Activated naive CD8-positive, alpha-beta T cell treated with anti-CD3 and anti-CD28 coated beads, Interleukin-2, amount 50 U/mL, for 24 hours (primary cell): ENCODE results near the gene USP37.

Source experiments
- ATAC-seq: fragments of 150-1000 bp; cut with Tn5 transposase; one replicate; pipeline ENCODE4 v1.10.0; 2021
- DNase-seq: peaks from one replicate; pipeline ENCODE4 v3.0.0; 2021
- H3K27ac Mint-ChIP-seq: one replicate; pipeline ENCODE4 v1.8.0; 2021; ENCODE audit warnings: mild to moderate bottlenecking, mixed read lengths
- H3K27me3 Mint-ChIP-seq: one replicate; pipeline ENCODE4 v1.8.0; 2021; ENCODE audit warnings: mixed read lengths
- H3K36me3 Mint-ChIP-seq: one replicate; pipeline ENCODE4 v1.8.0; 2021; ENCODE audit warnings: low read depth, mixed read lengths
- H3K4me1 Mint-ChIP-seq: one replicate; pipeline ENCODE4 v1.8.0; 2021; ENCODE audit warnings: mixed read lengths
- H3K4me3 Mint-ChIP-seq: one replicate; pipeline ENCODE4 v1.8.0; 2021; ENCODE audit warnings: mild to moderate bottlenecking, moderate library complexity, mixed read lengths
- H3K9me3 Mint-ChIP-seq: one replicate; pipeline ENCODE4 v1.8.0; 2021; ENCODE audit warnings: mixed read lengths

Gene USP37

DNA sequence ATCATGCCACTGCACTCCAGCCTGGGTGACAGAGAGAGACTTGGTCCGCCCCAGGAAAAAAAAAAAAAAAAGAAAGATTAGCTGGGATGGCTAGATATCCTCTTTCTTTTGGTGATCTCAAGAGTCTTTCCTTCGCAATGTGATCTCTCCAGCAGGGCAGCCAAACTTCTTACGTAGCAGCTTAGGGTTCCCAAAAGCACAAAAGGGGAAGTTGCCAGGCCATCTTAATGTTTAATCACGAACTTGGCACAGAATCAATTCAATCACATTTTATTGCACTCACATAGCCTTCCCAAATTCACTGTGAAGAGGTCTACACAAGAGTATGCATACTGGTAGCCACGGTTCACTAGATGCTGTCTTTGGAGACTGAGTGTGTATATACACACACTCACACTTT is 96.2 kb downstream of the USP37 start:
- H3K27me3 Mint-ChIP-seq: no peaks in the 10 kb centered on the region

DNA sequence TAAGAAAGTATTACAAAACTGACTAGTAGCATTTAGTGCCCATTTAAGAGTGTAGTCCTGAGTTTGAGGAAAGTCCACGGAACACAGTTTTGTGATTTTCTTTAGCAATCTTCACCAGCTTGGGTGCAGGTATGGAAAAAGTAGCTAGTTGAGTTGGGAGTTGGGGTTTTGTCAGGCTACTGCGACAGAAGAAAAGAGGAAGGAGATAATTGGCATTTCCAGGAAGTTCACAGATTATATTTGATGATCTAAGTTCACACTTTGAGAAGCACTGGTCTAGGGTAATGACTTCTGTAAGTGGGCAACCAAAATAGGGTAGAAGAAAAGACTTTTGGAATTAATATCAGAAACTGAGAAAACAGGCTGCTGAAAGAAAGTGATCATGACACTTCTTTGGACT is 97.1 kb downstream of the USP37 start:
- ATAC-seq: no peak
- Mint-ChIP-seq H3K4me3 (no peak overlapping the region), H3K4me1 (peaks cover 15% of the 10 kb centered on the region), H3K27me3 (no peaks in the 10 kb centered on the region), H3K27ac (peak overlapping the region; percentile 20), H3K9me3 (no peaks in the 10 kb centered on the region), H3K36me3 (peaks cover 29% of the 10 kb centered on the region)
- no peak for DNase-seq

More for the DNA sequence above, 96.2 kb downstream of the USP37 start:
- Mint-ChIP-seq H3K36me3 (peaks cover 34% of the 10 kb centered on the region), H3K9me3 (no peaks in the 10 kb centered on the region), H3K27ac (no peak overlapping the region), H3K4me3 (no peak overlapping the region), H3K4me1 (peaks cover 15% of the 10 kb centered on the region)
- no peak for ATAC-seq
- no peak for DNase-seq

DNA sequence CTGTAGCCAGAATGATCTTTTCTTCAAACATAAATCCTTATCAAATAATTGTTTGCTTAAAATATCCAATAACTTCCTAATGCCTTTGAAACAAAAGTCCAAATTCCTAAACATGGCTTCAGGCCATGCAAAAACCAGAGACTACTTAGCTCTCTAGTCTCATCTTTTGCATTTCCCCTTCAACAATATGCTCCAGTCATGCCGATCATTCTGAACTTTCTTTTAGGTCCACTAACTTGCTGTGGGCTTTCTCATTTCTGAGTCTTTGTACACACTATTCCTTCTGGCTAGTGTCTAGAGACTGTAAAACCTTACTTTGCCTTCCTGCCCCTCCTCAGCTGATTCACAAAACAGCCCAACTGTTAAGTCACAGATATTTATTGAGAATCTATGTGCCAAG is 97.7 kb downstream of the USP37 start:
- Mint-ChIP-seq H3K27ac (peak overlapping the region; percentile 20), H3K4me1 (peaks cover 15% of the 10 kb centered on the region), H3K36me3 (peaks cover 33% of the 10 kb centered on the region), H3K9me3 (no peaks in the 10 kb centered on the region), H3K4me3 (no peak overlapping the region), H3K27me3 (no peaks in the 10 kb centered on the region)
- DNase-seq: no peak
- no peak for ATAC-seq

DNA sequence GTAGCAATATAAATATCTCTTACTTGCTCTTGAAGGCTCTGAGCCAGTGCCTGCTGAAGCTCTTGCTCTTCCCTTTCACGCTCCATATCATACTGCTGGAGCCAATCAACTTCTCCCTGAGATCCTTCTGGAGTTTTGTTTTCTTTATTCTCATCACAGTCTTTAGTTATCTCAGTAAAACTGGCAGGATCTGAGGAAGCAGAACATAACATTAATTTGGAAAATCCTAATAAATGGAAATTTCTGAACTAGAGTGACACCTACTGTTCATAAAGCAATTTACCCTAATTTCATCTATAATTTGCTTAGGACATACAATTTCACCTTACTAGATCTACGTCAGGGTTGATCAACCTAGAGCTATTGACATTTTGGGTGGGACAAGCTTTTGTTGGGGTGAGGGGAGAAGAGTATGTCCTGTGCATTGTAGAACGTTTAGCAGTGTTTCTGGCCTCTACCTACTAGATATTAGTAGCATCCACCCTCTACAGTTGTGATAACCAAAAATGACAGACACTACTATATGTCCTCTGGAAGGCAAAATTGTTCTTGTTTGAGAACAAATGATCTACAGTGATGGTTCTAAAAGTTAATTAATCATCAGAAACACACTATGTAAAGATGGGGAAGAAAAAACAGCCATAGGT is 102.0 kb downstream of the USP37 start:
- Mint-ChIP-seq H3K9me3 (no peaks in the 10 kb centered on the region), H3K4me1 (peaks cover 9% of the 10 kb centered on the region), H3K36me3 (peaks cover 31% of the 10 kb centered on the region), H3K27ac (no peak overlapping the region), H3K4me3 (no peak overlapping the region), H3K27me3 (no peaks in the 10 kb centered on the region)
- no peak for DNase-seq
- ATAC-seq: no peak

DNA sequence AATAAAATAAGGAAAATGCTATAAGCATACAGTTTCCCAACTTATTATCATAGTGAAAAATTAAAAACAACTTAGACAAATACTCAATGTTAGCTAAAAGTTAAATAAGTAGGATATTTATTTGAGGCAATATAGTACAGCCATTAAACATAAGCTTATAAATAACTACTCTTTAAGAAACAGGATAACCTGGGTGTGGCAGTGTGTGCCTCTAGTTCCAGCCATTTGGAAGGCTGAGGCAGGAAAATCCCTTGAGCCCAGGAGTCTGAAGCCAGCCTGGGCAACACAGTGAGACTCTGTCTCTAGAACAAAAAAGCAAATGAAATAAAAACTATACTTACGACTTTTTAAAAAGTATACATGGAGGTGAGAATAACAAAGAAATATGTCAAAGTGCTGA is 109.6 kb downstream of the USP37 start:
- peaks cover 9% of the 10 kb centered on the region for H3K9me3 Mint-ChIP-seq
- no peaks in the 10 kb centered on the region for H3K27me3 Mint-ChIP-seq
- ATAC-seq (no peak), DNase-seq (no peak)
- H3K27ac Mint-ChIP-seq: no peak overlapping the region
- no peaks in the 10 kb centered on the region for H3K4me1 Mint-ChIP-seq
- no peak overlapping the region for H3K4me3 Mint-ChIP-seq
- peaks cover 59% of the 10 kb centered on the region for H3K36me3 Mint-ChIP-seq

DNA sequence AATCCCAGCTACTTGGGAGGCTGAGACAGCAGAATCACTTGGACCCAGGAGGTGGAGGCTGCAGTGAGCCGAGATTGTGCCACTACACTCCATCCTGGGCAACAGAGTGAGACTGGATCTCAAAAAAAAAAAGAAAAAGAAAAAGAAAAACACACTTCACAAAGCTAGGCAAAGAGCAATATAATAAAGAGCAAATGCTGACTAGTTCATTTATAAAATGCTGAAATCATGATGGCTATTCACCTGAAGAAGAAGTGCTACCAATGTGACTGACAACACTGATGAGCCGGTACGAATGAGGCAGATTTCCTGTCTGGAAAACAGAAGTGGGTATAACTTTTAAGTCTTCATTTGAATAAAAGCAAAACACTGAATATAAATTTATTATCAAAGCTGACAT is 111.3 kb downstream of the USP37 start:
- no peak overlapping the region for H3K27ac Mint-ChIP-seq
- no peak for ATAC-seq
- no peak for DNase-seq
- peaks cover 59% of the 10 kb centered on the region for H3K36me3 Mint-ChIP-seq
- no peaks in the 10 kb centered on the region for H3K4me1 Mint-ChIP-seq
- H3K27me3 Mint-ChIP-seq: no peaks in the 10 kb centered on the region
- H3K9me3 Mint-ChIP-seq: peaks cover 9% of the 10 kb centered on the region
- no peak overlapping the region for H3K4me3 Mint-ChIP-seq

DNA sequence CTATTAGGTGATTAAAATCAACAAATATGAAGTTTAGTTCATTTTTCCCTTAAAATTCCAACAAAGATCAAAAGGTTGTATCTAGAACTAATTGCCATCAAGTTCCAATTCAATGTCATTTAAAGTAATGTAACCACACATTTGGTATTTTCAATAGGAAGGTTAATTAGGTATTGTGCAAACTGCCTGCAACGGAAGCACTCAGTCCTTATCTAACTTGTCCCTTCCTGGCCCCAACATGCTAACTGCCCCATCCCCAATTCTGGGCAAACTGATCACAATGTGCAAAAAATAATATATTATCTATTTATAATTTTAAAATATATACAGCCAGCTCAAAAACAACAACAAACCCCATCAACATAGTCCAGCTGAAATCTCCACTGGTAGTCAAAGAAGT is 116.1 kb downstream of the USP37 start:
- Mint-ChIP-seq H3K36me3 (peaks cover 66% of the 10 kb centered on the region), H3K27ac (no peak overlapping the region), H3K9me3 (peaks cover 9% of the 10 kb centered on the region), H3K27me3 (no peaks in the 10 kb centered on the region), H3K4me3 (no peak overlapping the region), H3K4me1 (no peaks in the 10 kb centered on the region)
- ATAC-seq: no peak
- no peak for DNase-seq

DNA sequence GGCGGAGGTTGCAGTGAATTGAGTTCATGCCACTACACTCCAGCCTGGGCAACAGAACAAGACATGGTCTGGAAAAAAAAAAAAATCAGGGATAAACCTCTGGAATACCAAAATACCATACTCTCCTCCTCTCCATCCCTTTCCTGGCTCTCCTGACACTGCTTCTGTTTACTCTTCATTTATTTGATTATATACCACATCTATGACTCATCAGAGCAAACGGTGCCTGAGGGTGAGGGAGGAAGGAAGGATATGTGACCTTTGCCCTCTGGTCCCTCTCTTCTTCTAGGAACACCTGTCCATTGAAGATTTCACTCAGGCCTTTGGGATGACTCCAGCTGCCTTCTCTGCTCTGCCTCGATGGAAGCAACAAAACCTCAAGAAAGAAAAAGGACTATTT is 119.2 kb downstream of the USP37 start:
- ATAC-seq (no peak), DNase-seq (no peak)
- Mint-ChIP-seq H3K4me1 (no peaks in the 10 kb centered on the region), H3K36me3 (peaks cover 38% of the 10 kb centered on the region), H3K4me3 (no peak overlapping the region), H3K27ac (no peak overlapping the region), H3K27me3 (no peaks in the 10 kb centered on the region), H3K9me3 (no peaks in the 10 kb centered on the region)

DNA sequence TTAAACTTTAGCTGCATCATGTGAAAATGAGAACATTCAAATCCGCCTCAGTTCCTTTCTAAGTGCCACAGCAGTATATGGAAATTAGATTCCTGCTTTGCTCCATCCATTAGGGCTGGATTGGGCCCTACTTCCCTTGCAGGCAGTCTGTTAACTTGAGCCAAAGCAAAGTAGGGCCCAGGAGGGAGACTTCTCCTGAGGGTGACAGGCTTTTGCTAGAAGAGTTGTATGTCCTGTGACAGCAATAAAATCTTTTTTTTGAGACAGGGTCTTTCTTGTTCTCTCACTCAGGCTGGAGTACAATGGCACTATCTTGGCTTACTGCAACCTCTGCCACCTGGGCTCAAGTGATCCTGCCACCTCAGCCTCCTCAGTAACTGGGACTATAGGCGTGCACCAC is 121.1 kb downstream of the USP37 start:
- Mint-ChIP-seq H3K9me3 (no peaks in the 10 kb centered on the region), H3K27ac (no peak overlapping the region), H3K27me3 (no peaks in the 10 kb centered on the region), H3K36me3 (peaks cover 26% of the 10 kb centered on the region), H3K4me1 (no peaks in the 10 kb centered on the region), H3K4me3 (no peak overlapping the region)
- DNase-seq (no peak), ATAC-seq (no peak)

DNA sequence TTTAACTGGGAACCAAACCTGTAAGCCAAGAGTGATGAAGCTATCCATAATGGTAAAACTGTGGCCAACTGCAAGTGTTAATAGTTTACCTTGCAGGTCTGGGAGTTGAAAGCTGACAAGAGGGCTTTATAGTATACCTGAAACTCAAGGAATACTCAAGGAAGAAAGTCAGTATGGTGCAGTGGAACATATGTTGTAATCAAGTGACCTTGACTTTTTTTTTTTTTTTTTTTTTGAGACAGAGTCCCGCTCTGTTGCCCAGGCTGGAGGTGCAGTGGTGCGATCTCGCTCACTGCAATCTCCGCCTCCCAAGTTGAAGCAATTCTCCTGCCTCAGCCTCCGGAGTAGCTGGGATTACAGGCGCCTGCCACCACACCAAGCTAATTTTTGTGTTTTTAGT is 121.6 kb downstream of the USP37 start:
- DNase-seq (no peak), ATAC-seq (no peak)
- H3K4me1 Mint-ChIP-seq: no peaks in the 10 kb centered on the region
- H3K4me3 Mint-ChIP-seq: no peak overlapping the region
- H3K27ac Mint-ChIP-seq: no peak overlapping the region
- no peaks in the 10 kb centered on the region for H3K9me3 Mint-ChIP-seq
- no peaks in the 10 kb centered on the region for H3K27me3 Mint-ChIP-seq
- H3K36me3 Mint-ChIP-seq: peaks cover 26% of the 10 kb centered on the region

DNA sequence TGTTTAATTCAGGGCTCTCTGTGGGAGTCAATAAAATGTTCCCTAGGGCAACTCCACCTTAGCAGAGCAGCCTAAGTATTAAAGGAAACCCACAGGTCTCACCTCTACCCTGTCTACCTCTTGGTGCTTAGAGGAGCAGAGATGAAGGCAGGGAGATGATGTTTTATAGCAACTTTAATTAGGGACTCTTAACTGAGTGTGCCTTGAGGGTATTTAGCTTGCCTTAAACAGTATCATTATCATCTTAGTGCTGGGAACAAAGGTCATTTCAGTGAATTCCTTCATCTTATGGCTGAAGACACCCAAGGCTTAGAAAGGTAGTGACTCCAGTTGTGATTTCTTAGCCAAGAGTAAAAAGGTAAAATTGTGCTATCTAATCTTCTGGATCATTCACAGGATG is 122.5 kb downstream of the USP37 start:
- ATAC-seq (no peak), DNase-seq (no peak)
- H3K4me1 Mint-ChIP-seq: no peaks in the 10 kb centered on the region
- no peak overlapping the region for H3K4me3 Mint-ChIP-seq
- no peaks in the 10 kb centered on the region for H3K27me3 Mint-ChIP-seq
- peaks cover 25% of the 10 kb centered on the region for H3K36me3 Mint-ChIP-seq
- H3K9me3 Mint-ChIP-seq: no peaks in the 10 kb centered on the region
- no peak overlapping the region for H3K27ac Mint-ChIP-seq

DNA sequence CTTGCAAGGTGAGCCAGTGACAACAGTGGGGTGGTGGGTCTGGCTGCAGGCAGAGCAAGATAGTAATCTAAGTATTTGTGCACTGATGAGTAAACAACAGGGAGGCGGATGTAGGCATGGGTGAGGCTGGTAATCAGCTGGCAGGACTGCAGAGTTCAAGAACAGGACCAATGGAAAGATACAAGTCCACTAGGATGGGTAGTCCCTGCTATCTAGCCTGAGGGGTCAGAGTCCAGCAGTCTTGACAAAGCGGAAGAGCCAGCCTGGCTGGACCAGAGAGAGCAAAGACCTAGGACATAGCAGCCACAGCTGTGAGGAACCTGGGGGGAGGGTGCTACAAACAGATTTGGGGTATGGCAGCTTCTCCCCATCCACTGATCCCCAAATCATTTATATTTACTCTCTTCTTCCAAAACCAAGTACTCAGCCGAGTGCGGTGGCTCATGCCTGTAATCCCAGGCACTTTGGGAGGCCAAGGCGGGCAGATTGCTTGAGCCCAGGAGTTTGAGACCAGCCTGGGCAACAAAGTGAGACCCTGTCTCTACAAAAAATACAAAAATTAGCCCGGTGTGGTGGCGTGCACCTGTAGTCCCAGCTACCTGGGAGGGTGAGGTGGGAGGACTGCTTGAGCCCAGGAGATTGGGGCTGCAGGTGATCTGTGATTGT is 123.3 kb downstream of the USP37 start:
- Mint-ChIP-seq H3K27ac (no peak overlapping the region), H3K4me1 (no peaks in the 10 kb centered on the region), H3K9me3 (no peaks in the 10 kb centered on the region), H3K36me3 (peaks cover 18% of the 10 kb centered on the region), H3K27me3 (no peaks in the 10 kb centered on the region), H3K4me3 (no peak overlapping the region)
- DNase-seq (no peak), ATAC-seq (no peak)

DNA sequence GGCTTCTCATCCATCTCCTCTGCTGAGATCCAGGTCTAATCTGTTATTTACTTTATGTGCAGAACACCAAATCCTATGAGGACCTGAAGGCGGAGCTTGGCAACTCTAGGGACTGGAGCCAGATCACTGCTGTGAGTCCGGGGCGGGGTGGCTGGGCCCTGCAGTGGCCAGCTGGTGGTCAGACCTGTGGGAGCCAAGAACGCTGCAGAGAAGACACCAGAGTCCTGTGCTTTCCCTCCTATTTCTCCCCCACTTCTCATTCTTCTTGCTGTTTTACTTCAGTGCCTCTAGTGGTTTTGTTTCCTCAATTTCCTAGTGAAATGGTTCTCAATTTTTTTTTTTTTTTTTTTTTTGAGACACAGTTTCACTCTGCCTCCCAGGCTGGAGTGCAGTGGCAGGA is 129.6 kb downstream of the USP37 start:
- H3K27me3 Mint-ChIP-seq: no peaks in the 10 kb centered on the region
- ATAC-seq (no peak), DNase-seq (no peak)
- H3K4me1 Mint-ChIP-seq: no peaks in the 10 kb centered on the region
- H3K9me3 Mint-ChIP-seq: no peaks in the 10 kb centered on the region
- H3K36me3 Mint-ChIP-seq: no peaks in the 10 kb centered on the region
- H3K4me3 Mint-ChIP-seq: no peak overlapping the region
- H3K27ac Mint-ChIP-seq: no peak overlapping the region

DNA sequence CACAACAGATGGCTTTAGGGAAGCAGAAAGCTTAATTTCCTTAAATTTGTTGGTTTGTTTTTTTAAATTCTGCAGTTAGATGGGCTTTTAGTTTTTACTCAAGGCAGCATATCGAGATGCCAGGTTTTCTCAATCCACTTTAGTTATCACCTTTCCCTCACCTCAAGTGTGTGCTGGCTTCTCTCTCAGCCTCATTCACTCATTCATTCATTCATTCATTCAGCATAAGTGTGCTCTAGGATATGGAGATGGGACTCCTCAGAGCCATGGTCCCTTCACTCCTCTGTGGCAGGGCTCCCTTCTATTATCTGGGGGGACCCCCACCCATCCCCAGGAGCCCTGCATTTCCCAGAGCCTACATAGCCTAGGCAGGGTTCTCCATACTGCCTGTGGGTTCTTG is 130.2 kb downstream of the USP37 start:
- no peak overlapping the region for H3K27ac Mint-ChIP-seq
- no peaks in the 10 kb centered on the region for H3K9me3 Mint-ChIP-seq
- DNase-seq (no peak), ATAC-seq (no peak)
- no peak overlapping the region for H3K4me3 Mint-ChIP-seq
- no peaks in the 10 kb centered on the region for H3K27me3 Mint-ChIP-seq
- H3K4me1 Mint-ChIP-seq: no peaks in the 10 kb centered on the region
- H3K36me3 Mint-ChIP-seq: no peaks in the 10 kb centered on the region

DNA sequence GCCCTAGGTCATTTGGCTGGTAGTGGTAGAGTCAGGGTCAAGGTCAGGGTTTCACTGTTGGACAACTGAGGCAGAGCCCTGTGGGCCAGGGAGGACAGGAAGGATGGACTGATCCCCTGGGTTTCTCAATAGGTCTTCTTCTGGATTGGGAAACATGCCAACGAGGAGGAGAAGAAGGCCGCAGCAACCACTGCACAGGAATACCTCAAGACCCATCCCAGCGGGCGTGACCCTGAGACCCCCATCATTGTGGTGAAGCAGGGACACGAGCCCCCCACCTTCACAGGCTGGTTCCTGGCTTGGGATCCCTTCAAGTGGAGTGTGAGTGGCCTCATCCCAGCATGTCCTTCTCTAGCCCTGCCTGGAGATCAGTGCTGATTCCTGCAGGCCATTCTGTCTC is 131.2 kb downstream of the USP37 start:
- H3K27ac Mint-ChIP-seq: no peak overlapping the region
- DNase-seq: no peak
- H3K27me3 Mint-ChIP-seq: peaks cover 2% of the 10 kb centered on the region
- no peaks in the 10 kb centered on the region for H3K36me3 Mint-ChIP-seq
- H3K4me1 Mint-ChIP-seq: no peaks in the 10 kb centered on the region
- H3K4me3 Mint-ChIP-seq: no peak overlapping the region
- H3K9me3 Mint-ChIP-seq: no peaks in the 10 kb centered on the region
- ATAC-seq: no peak
